CD8-positive, alpha-beta memory T cell (primary cell): ENCODE data around the gene PKIG. TPM values are rescaled to one million over a fixed set of nuclear protein-coding genes. Genes with fewer than 3 reads are reported as not detected.

Experiments
- CTCF ChIA-PET: fragments of 350-600 bp; sonication (Branson Sonifier 250); formaldehyde crosslinking; loops from one replicate; lab custom pipeline; 2021; ENCODE audit warnings: antibody characterized with exemption; lab: Charles Lee
- POLR2A ChIA-PET: fragments of 350-600 bp; sonication (Branson Sonifier 250); formaldehyde crosslinking; loops from one replicate; lab custom pipeline; 2021; ENCODE audit warnings: antibody characterized with exemption; lab: Charles Lee
- DNase-seq, 5 donors: peaks; one replicate each; pipeline versions ENCODE4 v3.0.0 to v3.0.0-alpha.2; 2020 to 2022; ENCODE audit warnings: mixed read lengths in 1 of 5
- H3K27ac ChIP-seq: one replicate; pipeline ENCODE4 v1.7.0; 2013; ENCODE audit warnings: low read depth, mild to moderate bottlenecking, low read length, moderate library complexity
- H3K27me3 ChIP-seq: 2 replicates; pipeline ENCODE4 v1.7.0; 2013; ENCODE audit warnings: low read length, mild to moderate bottlenecking; ENCODE audit not compliant: insufficient read depth, poor library complexity, severe bottlenecking
- H3K36me3 ChIP-seq: 2 replicates; pipeline ENCODE4 v1.7.0; 2013; ENCODE audit warnings: mild to moderate bottlenecking, low read length, moderate library complexity; ENCODE audit not compliant: insufficient read depth
- H3K4me1 ChIP-seq: 2 replicates; pipeline ENCODE4 v1.7.0; 2013; ENCODE audit warnings: mild to moderate bottlenecking, low read length, moderate library complexity; ENCODE audit not compliant: insufficient read depth
- H3K4me3 ChIP-seq: 2 replicates; pipeline ENCODE4 v1.7.0; 2013; ENCODE audit warnings: mild to moderate bottlenecking, low read length
- H3K9me3 ChIP-seq: 2 replicates; pipeline ENCODE4 v1.7.0; 2013; ENCODE audit warnings: mild to moderate bottlenecking, low read length
- H3K27ac Mint-ChIP-seq, 8 donors: one replicate each; pipeline ENCODE4 v1.8.0; 2020 to 2021; ENCODE audit warnings: mixed read lengths in 8 of 8, mild to moderate bottlenecking in 6 of 8, inconsistent platforms in 3 of 8, moderate library complexity in 3 of 8
- H3K27me3 Mint-ChIP-seq, 2 donors: one replicate each; pipeline ENCODE4 v1.8.0; 2020 to 2021; ENCODE audit warnings: mixed read lengths in 2 of 2, mild to moderate bottlenecking in 1 of 2, moderate library complexity in 1 of 2
- H3K36me3 Mint-ChIP-seq, 3 donors: one replicate each; pipeline ENCODE4 v1.8.0; 2020 to 2021; ENCODE audit warnings: mixed read lengths in 3 of 3, inconsistent platforms in 1 of 3, mild to moderate bottlenecking in 1 of 3
- H3K4me1 Mint-ChIP-seq, 3 donors: one replicate each; pipeline ENCODE4 v1.8.0; 2020 to 2021; ENCODE audit warnings: mixed read lengths in 3 of 3, inconsistent platforms in 1 of 3, mild to moderate bottlenecking in 1 of 3
- H3K4me3 Mint-ChIP-seq, 7 donors: one replicate each; pipeline ENCODE4 v1.8.0; 2020 to 2021; ENCODE audit warnings: mixed read lengths in 7 of 7, mild to moderate bottlenecking in 6 of 7, moderate library complexity in 4 of 7, inconsistent platforms in 2 of 7
- H3K9me3 Mint-ChIP-seq, 5 donors: one replicate each; pipeline ENCODE4 v1.8.0; 2020 to 2022; ENCODE audit warnings: mixed read lengths in 5 of 5, mild to moderate bottlenecking in 3 of 5, moderate library complexity in 2 of 5, inconsistent platforms in 1 of 5
- polyA plus RNA-seq: library from polyadenylated mRNA; unstranded; fragments of 300-500 nt; fragmentation: Illumina TruSeq; gene quantifications from one replicate; pipeline ENCODE4 v1.2.3, GENCODE V29; 2021
- total RNA-seq, 2 experiments: library from RNA; stranded (reverse); gene quantifications; one replicate each; pipeline ENCODE4 v1.2.3, GENCODE V29; 2021

The PKIG gene
- total and polyA plus RNA-seq, 3 experiments from 2014 or later = 0.97 to 4.9 (median 4.4) TPM

- peak overlapping the region in 1 of 7 donors; percentile 32 for H3K4me3 Mint-ChIP-seq
- no peak overlapping the region for H3K27ac ChIP-seq
- peaks cover 0 to 22% (median 15%) of the 10 kb centered on the region in 3 donors for H3K4me1 Mint-ChIP-seq
- H3K27me3 Mint-ChIP-seq = no peaks in the 10 kb centered on the region
- no peaks in the 10 kb centered on the region for H3K27me3 ChIP-seq
- POLR2A ChIA-PET = no interaction called here
- peaks cover 8 to 65% (median 9%) of the 10 kb centered on the region in 3 donors for H3K36me3 Mint-ChIP-seq
- H3K9me3 Mint-ChIP-seq = no peaks in the 10 kb centered on the region
- CTCF ChIA-PET = interaction anchor here (1.0 kb wide), 1 partner anchor 9 kb away, joined by 3 read pairs; no protein-coding TSS in a partner anchor
- DNase-seq = no peak
- peak overlapping the region in 4 of 8 donors; percentile 12 to 89 (median 42) for H3K27ac Mint-ChIP-seq
- H3K9me3 ChIP-seq = no peaks in the 10 kb centered on the region
- no peaks in the 10 kb centered on the region for H3K36me3 ChIP-seq
- H3K4me3 ChIP-seq = no peak overlapping the region
- H3K4me1 ChIP-seq = no peaks in the 10 kb centered on the region
Observed at GRCh38 chr20:44659931-44660330, 77.6 kb downstream of the PKIG start.

GRCh38 chr20:44660581-44660980 lies 78.2 kb downstream of the PKIG start:
- Histone ChIP-seq H3K27me3 (no peaks in the 10 kb centered on the region), H3K4me1 (no peaks in the 10 kb centered on the region), H3K9me3 (no peaks in the 10 kb centered on the region), H3K36me3 (no peaks in the 10 kb centered on the region), H3K27ac (no peak overlapping the region), H3K4me3 (no peak overlapping the region)
- H3K4me3 Mint-ChIP-seq = no peak overlapping the region
- H3K36me3 Mint-ChIP-seq = peaks cover 8 to 65% (median 9%) of the 10 kb centered on the region in 3 donors
- H3K4me1 Mint-ChIP-seq = peaks cover 0 to 25% (median 15%) of the 10 kb centered on the region in 3 donors
- no peak for DNase-seq
- CTCF ChIA-PET = interaction anchor here (1.0 to 1.2 kb wide), 2 partner anchors 10 to 22 kb away, joined by 3 read pairs; no protein-coding TSS in a partner anchor
- POLR2A ChIA-PET = no interaction called here
- H3K27ac Mint-ChIP-seq = peak overlapping the region in 4 of 8 donors; percentile 28 to 61 (median 55)
- H3K27me3 Mint-ChIP-seq = no peaks in the 10 kb centered on the region
- H3K9me3 Mint-ChIP-seq = no peaks in the 10 kb centered on the region

GRCh38 chr20:44662261-44662660 lies 79.9 kb downstream of the PKIG start:
- Histone ChIP-seq H3K9me3 (no peaks in the 10 kb centered on the region), H3K36me3 (no peaks in the 10 kb centered on the region), H3K4me3 (no peak overlapping the region), H3K27me3 (no peaks in the 10 kb centered on the region), H3K4me1 (no peaks in the 10 kb centered on the region), H3K27ac (no peak overlapping the region)
- Mint-ChIP-seq H3K4me3 (no peak overlapping the region), H3K4me1 (peaks cover 0 to 33% (median 22%) of the 10 kb centered on the region in 3 donors), H3K9me3 (no peaks in the 10 kb centered on the region), H3K27ac (peak overlapping the region in 1 of 8 donors; percentile 75), H3K27me3 (no peaks in the 10 kb centered on the region), H3K36me3 (peaks cover 13 to 70% (median 13%) of the 10 kb centered on the region in 3 donors)
- POLR2A ChIA-PET = no interaction called here
- CTCF ChIA-PET = interaction anchor here (1.2 to 1.5 kb wide), 2 partner anchors 13 to 21 kb away, joined by 3 read pairs; no protein-coding TSS in a partner anchor
- DNase-seq = no peak

GRCh38 chr20:44664131-44664530 lies 81.8 kb downstream of the PKIG start:
- POLR2A ChIA-PET = no interaction called here
- DNase-seq = no peak
- CTCF ChIA-PET = interaction anchor here (0.8 to 1.3 kb wide), 4 partner anchors 8 to 21 kb away, joined by 3 to 4 read pairs (median 3); no protein-coding TSS in a partner anchor

GRCh38 chr20:44666066-44666465 lies 83.7 kb downstream of the PKIG start:
- POLR2A ChIA-PET = no interaction called here

More at GRCh38 chr20:44664131-44664530, 81.8 kb downstream of the PKIG start:
- Histone ChIP-seq H3K27ac (no peak overlapping the region), H3K9me3 (no peaks in the 10 kb centered on the region), H3K4me3 (no peak overlapping the region), H3K36me3 (no peaks in the 10 kb centered on the region), H3K4me1 (no peaks in the 10 kb centered on the region), H3K27me3 (no peaks in the 10 kb centered on the region)
- H3K36me3 Mint-ChIP-seq = peaks cover 5 to 55% (median 8%) of the 10 kb centered on the region in 3 donors
- peaks cover 0 to 38% (median 28%) of the 10 kb centered on the region in 3 donors for H3K4me1 Mint-ChIP-seq
- H3K27me3 Mint-ChIP-seq = no peaks in the 10 kb centered on the region
- H3K27ac Mint-ChIP-seq = no peak overlapping the region
- H3K4me3 Mint-ChIP-seq = no peak overlapping the region
- no peaks in the 10 kb centered on the region for H3K9me3 Mint-ChIP-seq

More at GRCh38 chr20:44666066-44666465, 83.7 kb downstream of the PKIG start:
- peaks cover 5 to 36% (median 8%) of the 10 kb centered on the region in 3 donors for H3K36me3 Mint-ChIP-seq
- Histone ChIP-seq H3K4me3 (no peak overlapping the region), H3K9me3 (no peaks in the 10 kb centered on the region), H3K27me3 (no peaks in the 10 kb centered on the region), H3K36me3 (no peaks in the 10 kb centered on the region), H3K27ac (no peak overlapping the region), H3K4me1 (peaks cover 8% of the 10 kb centered on the region)
- peaks cover 3 to 36% (median 27%) of the 10 kb centered on the region in 3 donors for H3K4me1 Mint-ChIP-seq
- no peak for DNase-seq
- H3K9me3 Mint-ChIP-seq = no peaks in the 10 kb centered on the region
- H3K27me3 Mint-ChIP-seq = peaks cover 0 to 2% of the 10 kb centered on the region in 2 donors
- peak overlapping the region in 1 of 8 donors; percentile 8 for H3K27ac Mint-ChIP-seq
- H3K4me3 Mint-ChIP-seq = no peak overlapping the region
- CTCF ChIA-PET = interaction anchor here (1.0 to 1.5 kb wide), 2 partner anchors 17 to 56 kb away, joined by 3 to 8 read pairs; no protein-coding TSS in a partner anchor

Other genes starting within 250 kb of the PKIG start
- not detected for gene R3HDML, start 245.5 kb upstream of the PKIG start, total RNA-seq
- not detected for gene R3HDML, start 245.5 kb upstream of the PKIG start, polyA plus RNA-seq
- not detected for gene HNF4A, start 226.9 kb upstream of the PKIG start, total RNA-seq
- gene HNF4A, start 226.9 kb upstream of the PKIG start, polyA plus RNA-seq = not detected
- gene TTPAL, start 106.7 kb upstream of the PKIG start, total RNA-seq = 10 to 100 TPM; 29.3 to 31.6 TPM
- gene TTPAL, start 106.7 kb upstream of the PKIG start, polyA plus RNA-seq = 15.9 TPM
- gene SERINC3, start 60.5 kb upstream of the PKIG start, total RNA-seq = 10 to 100 TPM; 59.9 to 61.6 TPM
- 204 TPM for gene SERINC3, start 60.5 kb upstream of the PKIG start, polyA plus RNA-seq
- gene ADA, start 69.1 kb downstream of the PKIG start, total RNA-seq = 10 to 100 TPM; 21.1 to 21.3 TPM
- 56.4 TPM for gene ADA, start 69.1 kb downstream of the PKIG start, polyA plus RNA-seq
- gene CCN5, start 132.8 kb downstream of the PKIG start, total RNA-seq = not detected
- gene CCN5, start 132.8 kb downstream of the PKIG start, polyA plus RNA-seq = not detected
- under 1 TPM; 0.09 to 0.15 TPM for gene KCNK15, start 163.3 kb downstream of the PKIG start, total RNA-seq
- not detected for gene KCNK15, start 163.3 kb downstream of the PKIG start, polyA plus RNA-seq
- not detected for gene RIMS4, start 228.0 kb downstream of the PKIG start, total RNA-seq
- not detected for gene RIMS4, start 228.0 kb downstream of the PKIG start, polyA plus RNA-seq